Peyer's patch (tissue), 4 donors: ENCODE data around the gene TRIO.

ENCODE experiments used
- CTCF ChIP-seq, 6 experiments: fragments of 450-650 bp in 4 of 6; fragments of 200-600 bp in 2 of 6; sonication (generic) in 1 of 6; IDR thresholded peaks; one replicate each; pipeline ENCODE4 v1.5.1; 2017 to 2019; ENCODE audit warnings: antibody characterized with exemption in 6 of 6, mild to moderate bottlenecking in 3 of 6, moderate library complexity in 1 of 6
- POLR2A ChIP-seq, 2 donors: fragments of 450-650 bp; IDR thresholded peaks; one replicate each; pipeline ENCODE4 v1.5.1; 2017; ENCODE audit warnings: antibody characterized with exemption in 2 of 2, mild to moderate bottlenecking in 2 of 2, moderate library complexity in 2 of 2

GRCh38 chr5:14396737-14397136 lies 253.6 kb downstream of the TRIO start:
- TF ChIP-seq CTCF (IDR thresholded peaks at IDR 0.05): no peak
- TF ChIP-seq POLR2A (IDR thresholded peaks at IDR 0.05): no peak
